PC-3 (cell line): Measurements from ENCODE around the gene SLC7A6OS.

Experiments
- CTCF ChIP-seq: fragments of 300-600 bp; sonication (generic); conservative IDR thresholded peaks from 2 replicates; pipeline ENCODE4 v1.5.1; 2017; ENCODE audit warnings: antibody characterized with exemption, low read depth, mild to moderate bottlenecking, low read length
- EZH2 ChIP-seq: fragments of 300-600 bp; sonication (generic); IDR thresholded peaks from one replicate; pipeline ENCODE4 v1.6.1; 2017; ENCODE audit warnings: antibody characterized with exemption, mild to moderate bottlenecking, low read length; ENCODE audit not compliant: unreplicated experiment
- EZH2phosphoT487 ChIP-seq: fragments of 300-600 bp; sonication (generic); IDR thresholded peaks from 2 replicates; pipeline ENCODE4 v1.6.1; 2018; ENCODE audit warnings: mild to moderate bottlenecking, antibody characterized with exemption, low read length, borderline replicate concordance

- TF ChIP-seq CTCF (no peak), EZH2 (no peak), EZH2phosphoT487 (no peak)
Observed at GRCh38 chr16:68274441-68274840, 36.3 kb downstream of the SLC7A6OS start.
